Measurements from ENCODE around the gene SNTA1.
"Not testable (repeated sequence)": the region's sequence is repeated elsewhere in the genome, so short reads cannot be mapped to it uniquely, and the experiment has no call there.

SNTA1 gene

DNA sequence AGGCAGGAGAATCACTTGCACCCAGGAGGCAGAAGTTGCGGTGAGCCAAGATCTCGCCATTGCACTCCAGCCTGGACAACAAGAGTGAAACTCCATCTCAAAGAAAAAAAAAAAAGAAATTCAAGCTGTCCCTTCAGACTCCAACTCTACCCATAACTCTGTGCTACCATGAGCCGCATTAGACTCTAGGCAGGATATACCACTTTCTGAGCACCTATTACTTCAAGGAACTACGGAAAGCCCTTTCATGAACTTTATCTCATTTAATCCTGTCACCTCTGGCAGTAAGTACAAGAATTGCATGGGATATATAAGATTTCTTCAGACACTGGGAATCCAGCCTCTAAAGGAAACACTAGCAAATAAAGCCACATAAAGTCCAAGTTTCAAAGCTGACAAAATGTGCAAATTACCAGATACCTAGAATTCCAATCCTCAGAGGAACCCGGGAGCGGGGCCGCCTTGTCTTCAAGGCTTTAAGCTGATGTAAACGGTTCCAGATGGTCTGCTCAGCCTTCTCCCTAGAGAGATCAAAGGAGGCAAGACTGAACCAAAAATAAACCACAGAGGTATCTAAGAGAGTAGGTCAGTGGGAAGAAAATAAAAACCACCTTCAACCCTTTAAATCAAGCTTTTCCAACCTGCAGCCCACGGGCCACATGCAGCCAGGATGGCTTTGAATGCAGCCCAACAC, 51.7 kb downstream of the SNTA1 start:
- no peak for DNase-seq

- not testable (repeated sequence) for DNase-seq
Observed at GRCh38 chr20:33389326-33389725, 54.2 kb downstream of the SNTA1 start.

GRCh38 chr20:33388268-33388667, 55.3 kb downstream of the SNTA1 start:
- no peak for DNase-seq

GRCh38 chr20:33387177-33387576, 56.4 kb downstream of the SNTA1 start:
- no peak for DNase-seq

DNA sequence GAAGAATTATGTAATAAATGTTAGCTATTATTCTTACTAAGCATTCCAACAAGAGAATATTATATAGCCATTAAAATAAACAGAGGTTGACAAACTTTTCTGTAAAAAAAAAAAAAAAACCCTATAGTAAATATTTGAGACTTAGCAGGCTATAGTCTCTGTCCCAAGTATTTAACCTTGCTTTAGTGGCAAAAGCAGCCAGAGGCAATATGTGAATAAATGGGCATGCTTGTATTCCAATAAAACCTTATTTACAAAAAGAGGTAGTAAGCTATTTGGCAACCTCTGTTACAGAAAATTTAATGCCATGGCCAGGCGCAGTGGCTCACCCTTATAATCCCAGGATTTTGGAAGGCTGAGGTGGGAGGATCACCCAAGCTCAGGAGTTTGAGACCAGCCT, 56.9 kb downstream of the SNTA1 start:
- no peak for DNase-seq

- DNase-seq: no peak
Observed at GRCh38 chr20:33377366-33377765, 66.2 kb downstream of the SNTA1 start.

DNA sequence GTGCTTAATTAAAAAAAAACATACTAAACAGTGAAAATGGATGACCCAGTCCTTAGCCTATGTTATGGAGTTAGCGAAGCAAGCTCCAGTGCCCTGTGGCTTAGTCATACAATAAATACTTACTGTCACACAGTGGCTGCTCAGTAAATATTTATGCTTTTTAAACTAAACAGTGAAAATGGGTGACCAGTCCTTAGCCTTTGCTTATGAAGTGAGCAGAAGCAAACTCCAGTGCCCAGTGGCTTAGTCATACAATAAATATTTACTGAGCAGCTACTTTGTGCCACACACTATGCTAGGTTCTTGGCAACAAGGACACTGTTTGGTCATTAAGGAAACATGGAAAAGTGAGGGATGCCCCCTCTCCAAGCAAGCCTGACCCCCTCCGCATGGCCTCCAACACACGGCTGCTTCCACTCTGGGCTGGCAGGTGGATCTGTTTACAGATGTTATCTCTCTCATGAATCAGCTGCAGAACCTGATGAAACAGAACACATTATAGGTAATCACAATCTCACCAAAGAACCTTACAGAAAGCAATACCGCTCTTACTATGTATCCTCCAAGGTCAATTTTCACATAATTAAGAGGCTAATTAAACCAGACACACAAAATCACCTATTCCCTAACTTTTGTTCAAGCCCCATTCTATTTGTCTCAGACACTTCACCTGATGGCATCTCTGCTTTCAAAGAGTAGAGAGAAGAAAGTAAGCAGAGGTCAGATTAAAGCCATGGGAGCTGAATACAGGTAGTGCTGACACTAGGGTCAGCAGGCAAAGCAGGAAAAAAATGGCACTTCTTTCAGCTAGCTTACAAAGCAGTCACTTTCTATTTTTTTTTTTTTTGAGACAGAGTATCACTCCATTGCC, 69.6 kb downstream of the SNTA1 start:
- DNase-seq: no peak

DNA sequence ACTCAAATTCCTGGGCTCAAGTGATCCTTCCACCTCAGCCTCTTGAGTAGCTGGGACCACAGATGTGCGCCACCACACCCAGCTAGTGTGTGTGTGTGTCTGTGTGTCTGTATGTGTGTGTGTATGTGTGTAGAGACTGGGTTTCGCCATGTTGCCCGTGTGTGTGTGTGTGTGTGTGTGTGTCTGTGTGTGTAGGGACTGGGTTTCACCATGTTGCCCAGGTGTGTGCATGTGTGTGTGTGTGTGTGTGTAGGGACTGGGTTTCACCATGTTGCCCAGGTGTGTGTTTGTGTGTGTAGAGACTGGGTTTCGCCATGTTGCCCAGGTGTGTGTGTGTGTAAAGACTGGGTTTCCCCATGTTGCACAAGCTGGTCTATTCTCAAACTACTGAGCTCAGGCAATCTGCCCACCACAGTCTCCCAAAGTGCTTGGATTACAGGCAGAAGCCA, 70.5 kb downstream of the SNTA1 start:
- DNase-seq: no peak

GRCh38 chr20:33370291-33370690, 73.3 kb downstream of the SNTA1 start:
- DNase-seq: no peak

DNA sequence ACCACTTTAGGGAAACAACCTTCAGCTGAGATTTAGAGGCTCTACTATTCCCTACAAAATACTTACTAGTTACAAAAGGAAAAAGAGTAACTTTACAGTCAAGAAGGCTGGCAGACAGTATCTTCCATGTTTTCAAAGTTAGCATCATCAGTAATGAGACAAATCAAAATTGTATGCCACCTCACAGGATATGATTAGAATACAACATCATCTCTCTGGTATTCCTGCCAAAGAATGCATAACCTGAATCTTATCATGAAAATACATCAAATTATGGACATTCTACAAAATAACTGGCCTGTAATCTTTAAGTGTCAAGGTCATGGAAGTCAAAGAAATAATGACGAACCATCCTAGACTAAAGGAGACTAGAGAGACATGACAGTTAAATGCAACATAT, 80.7 kb downstream of the SNTA1 start:
- no peak for DNase-seq

GRCh38 chr20:33359399-33360261, 83.9 kb downstream of the SNTA1 start:
- DNase-seq: no peak
